Gastrocnemius medialis (tissue), 4 donors: ENCODE measurements around the gene LHPP.

Experiments
- POLR2A ChIP-seq, 2 donors: fragments of 450-650 bp; IDR thresholded peaks; one replicate each; pipeline ENCODE4 v1.6.1; 2017; ENCODE audit warnings: antibody characterized with exemption in 2 of 2, mild to moderate bottlenecking in 2 of 2, moderate library complexity in 2 of 2
- TF ChIP-seq, protein P1 (sequence below), 5 experiments: fragments of 450-650 bp in 3 of 5; fragments of 200-600 bp in 2 of 5; sonication (generic) in 2 of 5; IDR thresholded peaks in 4 of 5; conservative IDR thresholded peaks in 1 of 5; 1 replicate in 4 of 5; 2 replicates in 1 of 5; pipeline ENCODE4 v1.5.1; 2016 to 2019; ENCODE audit warnings: antibody characterized with exemption in 5 of 5, mild to moderate bottlenecking in 3 of 5, moderate library complexity in 3 of 5

DNA sequence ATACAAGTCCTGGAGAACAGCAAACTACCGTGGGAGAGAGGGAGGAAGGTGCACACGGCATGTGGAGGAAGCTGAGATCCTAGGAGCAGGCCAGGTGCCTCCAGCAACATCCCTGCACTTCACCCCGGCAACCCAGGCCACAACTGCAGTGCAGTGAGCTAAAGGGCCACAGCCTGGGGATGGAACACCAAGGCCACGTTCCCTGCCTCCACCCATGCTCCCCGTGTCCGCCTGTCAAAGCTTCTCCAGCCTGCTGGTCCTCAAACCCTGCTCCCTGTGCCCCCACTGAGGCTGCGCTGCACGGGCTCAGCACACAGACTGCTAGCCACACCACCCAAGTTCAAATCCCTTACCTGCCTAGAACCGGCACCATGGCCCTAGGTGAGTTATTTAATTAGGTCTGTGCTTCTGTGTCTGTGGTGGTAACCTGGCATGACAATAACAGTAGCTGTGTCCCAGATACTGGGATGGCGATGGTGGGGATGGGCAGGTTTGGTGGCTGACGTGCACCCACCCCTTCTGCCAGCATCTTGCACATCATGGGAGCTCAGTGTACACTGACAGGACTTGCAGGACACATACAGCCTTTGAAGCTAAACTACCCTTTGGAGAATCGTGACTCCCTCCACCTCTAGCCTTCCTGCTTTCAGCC lies 197.1 kb downstream of the LHPP start:
- no peak for TF ChIP-seq POLR2A (IDR thresholded peaks at IDR 0.05)
- TF ChIP-seq, protein P1, sequence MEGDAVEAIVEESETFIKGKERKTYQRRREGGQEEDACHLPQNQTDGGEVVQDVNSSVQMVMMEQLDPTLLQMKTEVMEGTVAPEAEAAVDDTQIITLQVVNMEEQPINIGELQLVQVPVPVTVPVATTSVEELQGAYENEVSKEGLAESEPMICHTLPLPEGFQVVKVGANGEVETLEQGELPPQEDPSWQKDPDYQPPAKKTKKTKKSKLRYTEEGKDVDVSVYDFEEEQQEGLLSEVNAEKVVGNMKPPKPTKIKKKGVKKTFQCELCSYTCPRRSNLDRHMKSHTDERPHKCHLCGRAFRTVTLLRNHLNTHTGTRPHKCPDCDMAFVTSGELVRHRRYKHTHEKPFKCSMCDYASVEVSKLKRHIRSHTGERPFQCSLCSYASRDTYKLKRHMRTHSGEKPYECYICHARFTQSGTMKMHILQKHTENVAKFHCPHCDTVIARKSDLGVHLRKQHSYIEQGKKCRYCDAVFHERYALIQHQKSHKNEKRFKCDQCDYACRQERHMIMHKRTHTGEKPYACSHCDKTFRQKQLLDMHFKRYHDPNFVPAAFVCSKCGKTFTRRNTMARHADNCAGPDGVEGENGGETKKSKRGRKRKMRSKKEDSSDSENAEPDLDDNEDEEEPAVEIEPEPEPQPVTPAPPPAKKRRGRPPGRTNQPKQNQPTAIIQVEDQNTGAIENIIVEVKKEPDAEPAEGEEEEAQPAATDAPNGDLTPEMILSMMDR (IDR thresholded peaks at IDR 0.05 in 4 of 5, conservative IDR thresholded peaks at IDR 0.05 in 1 of 5) = no peak
